Bone marrow (tissue), 2 donors: Measurements from ENCODE around the gene RALGPS2.

Experiments
- DNase-seq, 2 donors: peaks; one replicate each; lab custom pipeline; 2025; lab: John Stamatoyannopoulos, UW

The RALGPS2 gene, protein sequence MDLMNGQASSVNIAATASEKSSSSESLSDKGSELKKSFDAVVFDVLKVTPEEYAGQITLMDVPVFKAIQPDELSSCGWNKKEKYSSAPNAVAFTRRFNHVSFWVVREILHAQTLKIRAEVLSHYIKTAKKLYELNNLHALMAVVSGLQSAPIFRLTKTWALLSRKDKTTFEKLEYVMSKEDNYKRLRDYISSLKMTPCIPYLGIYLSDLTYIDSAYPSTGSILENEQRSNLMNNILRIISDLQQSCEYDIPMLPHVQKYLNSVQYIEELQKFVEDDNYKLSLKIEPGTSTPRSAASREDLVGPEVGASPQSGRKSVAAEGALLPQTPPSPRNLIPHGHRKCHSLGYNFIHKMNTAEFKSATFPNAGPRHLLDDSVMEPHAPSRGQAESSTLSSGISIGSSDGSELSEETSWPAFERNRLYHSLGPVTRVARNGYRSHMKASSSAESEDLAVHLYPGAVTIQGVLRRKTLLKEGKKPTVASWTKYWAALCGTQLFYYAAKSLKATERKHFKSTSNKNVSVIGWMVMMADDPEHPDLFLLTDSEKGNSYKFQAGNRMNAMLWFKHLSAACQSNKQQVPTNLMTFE

DNA sequence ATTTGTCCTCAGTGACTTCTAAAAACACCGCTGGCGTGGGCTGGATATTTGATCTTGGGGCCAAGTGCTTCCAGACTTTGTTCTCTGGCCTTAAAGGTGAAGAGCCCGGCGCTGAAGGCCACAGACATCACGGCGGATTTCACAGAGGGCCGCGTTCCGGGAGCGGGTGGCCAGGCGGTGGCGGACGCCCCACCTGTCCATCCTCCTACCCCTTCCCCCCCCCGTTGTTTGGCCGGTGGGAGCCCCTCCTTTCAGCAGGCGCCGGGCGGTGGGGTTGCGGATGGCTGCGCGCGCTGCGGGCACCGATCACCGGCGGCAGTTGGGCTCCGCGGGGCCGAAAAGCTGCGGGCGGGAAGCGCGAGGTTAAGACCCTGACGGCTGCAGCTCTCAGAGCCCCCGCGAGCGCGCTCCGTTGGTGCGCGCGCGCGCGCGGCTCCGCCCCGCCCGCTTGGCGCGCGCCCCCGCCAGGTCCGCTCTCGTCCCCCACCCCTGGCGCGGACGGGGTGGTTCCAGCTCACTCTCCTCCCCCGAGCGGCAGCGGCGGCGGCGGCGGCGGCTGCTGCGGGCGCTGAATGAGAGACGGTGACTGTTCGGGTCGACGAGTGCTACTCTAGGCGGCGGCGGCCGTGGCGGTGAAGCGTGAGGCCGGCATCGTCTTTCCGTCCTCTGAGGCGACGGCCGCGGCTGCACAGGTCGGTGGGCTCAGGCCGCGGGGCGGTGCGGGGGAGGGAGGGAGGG, at the start of gene RALGPS2:
Gene RALGPS2, plus strand, starts transcription at position 517 of the 738 bp plus-strand sequence. CDS start 51,521 bp downstream, outside the sequence.
- peak; percentile 53 to 70 for DNase-seq

DNA sequence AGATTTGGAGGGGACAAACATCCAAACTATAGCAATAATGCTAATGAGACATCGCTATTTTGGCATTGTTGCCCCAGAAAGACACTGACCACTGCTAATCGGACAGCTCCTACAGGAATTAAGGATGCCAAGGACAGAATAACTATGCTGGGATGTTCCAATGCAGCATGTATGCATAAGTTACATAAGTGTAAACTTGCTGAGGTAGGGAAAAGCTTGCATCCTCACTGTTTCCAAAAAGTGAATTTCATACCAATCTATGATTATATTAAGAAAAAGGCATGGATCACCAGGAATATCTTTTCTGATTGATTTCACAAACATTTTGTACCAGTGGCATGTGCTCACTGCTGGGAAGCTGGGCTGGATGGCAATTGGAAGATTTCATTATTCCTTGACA, 45.8 kb upstream of the RALGPS2 start:
- DNase-seq: no peak

DNA sequence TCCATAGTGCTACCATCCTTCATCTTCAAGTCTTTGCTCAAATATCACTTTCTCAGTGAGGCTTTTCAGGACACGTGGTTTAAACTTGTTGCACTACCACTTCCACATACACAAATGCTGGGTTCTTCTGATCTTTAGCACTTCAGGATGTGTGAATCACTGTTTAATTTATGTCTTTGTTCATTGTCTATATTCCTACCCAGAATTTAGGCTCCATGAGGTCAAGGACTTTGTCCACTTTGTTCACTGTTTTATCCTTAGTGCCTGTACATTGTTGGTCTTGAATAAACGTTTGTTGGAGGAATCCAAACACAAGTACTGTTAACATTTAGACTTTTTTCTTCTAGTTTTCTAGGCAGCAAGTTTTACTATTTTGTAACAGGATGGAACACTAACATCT, 42.6 kb upstream of the RALGPS2 start:
- DNase-seq: no peak

DNA sequence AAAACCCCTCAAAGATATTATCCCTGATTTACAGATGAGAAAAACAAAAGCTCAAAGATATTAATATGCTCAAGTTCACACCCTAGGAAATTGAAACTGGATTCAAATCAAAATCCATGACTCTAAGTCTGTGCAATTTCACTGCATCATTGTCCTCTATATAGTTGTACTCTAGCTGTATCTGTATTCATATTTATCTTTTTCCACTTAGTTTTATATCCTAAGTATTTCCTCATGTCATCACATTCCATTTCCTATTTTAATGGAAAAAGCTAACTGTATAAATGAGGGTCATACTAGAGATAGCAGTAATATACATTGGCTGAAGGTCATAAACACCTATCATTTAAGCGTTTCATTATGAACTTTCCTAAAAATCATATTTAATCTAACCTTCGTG, 42.2 kb upstream of the RALGPS2 start:
- DNase-seq: no peak

DNA sequence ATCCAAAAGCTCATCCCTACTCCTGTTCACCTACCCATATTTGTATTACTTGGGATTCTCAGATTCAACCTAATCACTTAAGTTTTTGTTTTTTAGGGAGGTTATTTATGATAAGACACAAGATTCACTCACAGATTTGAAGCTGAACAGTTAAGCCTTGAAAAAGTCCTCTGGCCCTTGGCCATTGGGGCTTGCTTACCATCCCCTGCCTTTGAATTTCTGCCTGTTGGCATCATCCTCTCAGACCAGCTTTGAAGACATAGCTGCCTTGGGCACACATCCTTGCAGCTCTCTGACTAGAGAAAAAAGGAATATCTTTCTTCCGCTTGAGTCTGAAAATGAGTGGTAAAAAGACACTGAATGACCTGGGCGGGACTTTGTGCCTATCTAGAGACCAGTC, 41.8 kb upstream of the RALGPS2 start:
- DNase-seq: no peak

DNA sequence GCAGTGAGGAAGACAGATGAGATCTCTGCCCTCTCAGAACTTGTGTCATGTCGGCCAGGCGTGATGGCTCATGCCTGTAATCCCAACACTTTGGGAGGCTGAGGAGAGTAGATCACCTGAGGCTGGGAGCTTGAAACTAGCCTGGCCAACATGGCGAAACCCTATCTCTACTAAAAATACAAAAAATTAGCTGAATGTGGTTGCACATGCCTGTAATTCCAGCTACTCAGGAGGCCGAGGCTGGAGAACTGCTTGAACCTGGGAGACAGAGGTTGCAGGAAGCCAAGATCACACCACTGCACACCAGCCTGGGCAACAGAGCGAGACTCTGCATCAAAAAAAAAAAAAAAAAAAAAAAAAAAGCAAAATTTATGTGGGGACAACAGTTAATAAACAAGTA, 40.9 kb upstream of the RALGPS2 start:
- no peak for DNase-seq

DNA sequence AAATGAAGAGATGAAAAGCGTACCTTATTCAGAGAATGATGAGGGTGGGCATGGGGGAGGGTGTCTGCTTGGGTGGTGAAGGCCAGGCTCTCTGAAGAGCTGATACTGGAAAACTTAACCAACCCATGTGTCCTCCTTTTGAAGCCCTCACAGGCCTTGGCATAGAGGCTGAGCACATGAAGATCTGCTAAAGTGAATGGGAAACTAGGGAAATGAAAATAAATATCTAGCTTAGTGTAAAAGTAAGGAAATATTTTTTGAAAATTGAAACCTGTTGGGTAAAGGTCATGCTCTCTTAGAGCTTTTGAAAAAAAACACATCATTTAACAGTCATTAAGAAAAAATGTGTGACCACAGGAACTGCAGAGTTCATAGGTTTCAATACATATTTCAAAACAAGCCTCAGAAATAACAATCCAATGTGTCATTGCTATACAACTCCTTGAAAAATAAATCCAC, 40.5 kb upstream of the RALGPS2 start:
- DNase-seq: no peak

DNA sequence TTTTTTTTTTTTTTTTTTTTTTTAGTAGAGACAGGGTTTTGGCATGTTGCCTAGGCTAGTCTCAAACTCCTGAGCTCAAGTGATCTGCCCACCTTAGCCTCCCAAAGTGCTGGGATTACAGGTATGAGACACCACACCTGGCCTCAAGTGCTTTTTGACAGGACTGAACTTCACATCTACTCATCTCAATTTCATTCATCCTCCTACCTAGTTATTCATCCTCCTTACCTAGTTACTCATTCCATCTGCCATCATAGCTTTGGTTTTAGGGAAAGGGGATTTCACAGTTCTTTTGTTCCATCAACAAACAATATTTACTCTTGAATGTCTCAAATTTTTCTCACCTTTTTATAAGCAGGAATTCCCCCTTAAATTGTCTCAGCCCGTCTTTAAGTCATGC, 38.6 kb upstream of the RALGPS2 start:
- no peak for DNase-seq

DNA sequence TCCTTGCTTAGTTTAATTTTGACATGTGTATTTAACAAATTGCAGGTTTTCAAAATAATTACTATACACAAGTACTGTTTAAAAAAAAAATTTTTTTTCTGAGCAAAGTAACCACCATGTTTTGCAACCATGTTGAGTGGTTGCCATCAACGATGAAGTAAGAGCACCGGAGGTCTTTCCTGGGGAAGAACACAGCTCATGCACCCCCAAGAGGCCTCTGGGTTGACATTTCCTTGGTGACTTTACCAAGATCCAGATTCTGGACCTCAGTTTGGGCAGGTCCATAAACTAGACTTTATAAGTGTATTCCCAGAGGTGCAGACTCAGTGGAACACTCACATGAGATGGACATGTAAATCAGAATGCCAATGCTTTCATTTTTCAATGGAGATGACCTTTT, 36.8 kb upstream of the RALGPS2 start:
- DNase-seq: no peak

DNA sequence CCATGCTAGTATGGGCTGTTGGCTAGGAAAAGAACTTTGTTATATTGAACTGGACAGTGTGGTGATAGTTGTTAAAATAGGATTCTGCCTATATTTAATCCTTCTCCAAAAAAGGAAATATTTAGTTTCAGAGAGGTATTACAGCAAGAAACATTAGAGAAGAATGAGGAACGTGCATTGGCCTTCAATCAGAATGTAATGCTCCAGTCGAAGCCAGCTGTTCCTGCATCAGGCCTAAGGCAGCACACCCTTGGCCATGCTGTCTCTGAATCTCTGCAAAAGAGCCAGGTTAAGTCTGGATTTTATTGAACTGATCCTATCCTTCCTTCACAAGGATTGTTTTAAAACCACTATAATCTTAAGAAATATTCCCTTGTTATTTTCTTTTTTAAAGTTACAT, 35.3 kb upstream of the RALGPS2 start:
- DNase-seq: no peak

DNA sequence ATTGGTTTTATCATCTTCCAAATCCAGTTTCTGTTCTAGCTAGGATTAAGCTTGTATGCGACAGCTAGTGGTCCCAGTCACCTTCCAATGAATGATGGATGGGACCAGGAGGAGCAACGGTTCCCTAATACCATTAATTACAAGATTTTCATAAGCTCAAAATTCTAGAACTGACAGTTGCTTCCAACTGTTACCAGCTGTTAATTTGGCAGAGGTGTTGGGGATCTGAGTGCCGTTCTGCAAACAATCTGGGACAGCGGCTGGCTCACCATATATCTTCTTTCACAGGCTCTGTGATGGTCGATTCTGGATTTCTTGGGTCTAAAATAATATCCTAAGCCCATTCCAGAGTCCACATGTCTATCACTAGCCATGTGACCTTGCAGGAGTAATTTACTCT, 34.5 kb upstream of the RALGPS2 start:
- DNase-seq: no peak

DNA sequence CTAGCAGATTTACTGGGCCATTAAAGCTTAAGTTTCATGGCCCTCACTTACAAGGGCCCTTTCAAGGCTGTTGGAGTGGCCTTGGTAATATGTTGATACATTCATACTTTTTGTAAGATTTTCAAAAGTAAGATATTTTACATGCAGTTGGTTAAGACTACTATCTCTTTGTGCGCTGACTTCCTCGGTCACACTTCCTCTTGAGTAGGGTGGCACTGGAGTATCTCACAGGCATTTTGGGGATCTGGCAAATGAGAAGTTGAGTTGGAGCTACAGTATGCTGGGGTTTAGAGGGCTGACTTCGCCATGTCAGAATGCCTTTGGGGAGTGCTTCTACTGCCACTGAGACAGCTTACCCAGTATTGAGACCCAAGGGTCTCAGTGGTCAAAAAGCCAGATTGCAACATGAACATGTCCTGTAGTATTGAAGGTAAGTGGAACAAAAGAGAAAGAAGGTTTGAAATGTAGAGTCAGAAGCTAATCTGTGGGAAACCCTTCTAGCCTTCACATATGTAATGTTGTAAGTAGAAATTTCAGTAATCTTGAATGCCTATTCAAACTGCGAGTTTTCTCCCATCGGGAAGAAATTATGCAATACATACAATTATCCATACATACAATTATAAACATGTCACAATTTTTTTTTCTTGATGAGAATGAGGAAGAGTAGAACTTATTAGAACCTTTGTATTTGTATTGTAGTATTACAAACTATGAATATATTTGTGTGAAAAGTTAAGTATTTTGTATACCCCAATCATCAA, 32.3 kb upstream of the RALGPS2 start:
- DNase-seq: no peak

DNA sequence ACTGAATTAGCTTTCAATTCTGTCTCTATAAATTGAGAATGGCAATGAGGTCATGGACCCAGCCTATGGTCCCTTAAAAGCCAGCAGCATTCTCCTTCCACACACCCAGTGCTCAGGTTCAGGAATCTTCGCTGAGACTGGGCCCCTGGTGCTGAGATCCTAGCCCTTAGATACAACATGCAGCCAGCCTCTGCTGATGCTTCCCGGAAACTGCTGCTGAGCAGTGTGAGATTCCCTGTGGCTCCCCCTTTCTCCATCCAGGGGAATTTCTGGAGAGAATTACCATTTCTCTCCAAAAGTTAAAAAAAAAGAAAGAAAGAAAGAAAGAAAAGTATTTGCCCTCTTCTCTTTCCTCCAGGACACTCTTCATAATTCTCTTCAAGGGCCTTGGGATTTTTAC, 31.7 kb upstream of the RALGPS2 start:
- DNase-seq: no peak

DNA sequence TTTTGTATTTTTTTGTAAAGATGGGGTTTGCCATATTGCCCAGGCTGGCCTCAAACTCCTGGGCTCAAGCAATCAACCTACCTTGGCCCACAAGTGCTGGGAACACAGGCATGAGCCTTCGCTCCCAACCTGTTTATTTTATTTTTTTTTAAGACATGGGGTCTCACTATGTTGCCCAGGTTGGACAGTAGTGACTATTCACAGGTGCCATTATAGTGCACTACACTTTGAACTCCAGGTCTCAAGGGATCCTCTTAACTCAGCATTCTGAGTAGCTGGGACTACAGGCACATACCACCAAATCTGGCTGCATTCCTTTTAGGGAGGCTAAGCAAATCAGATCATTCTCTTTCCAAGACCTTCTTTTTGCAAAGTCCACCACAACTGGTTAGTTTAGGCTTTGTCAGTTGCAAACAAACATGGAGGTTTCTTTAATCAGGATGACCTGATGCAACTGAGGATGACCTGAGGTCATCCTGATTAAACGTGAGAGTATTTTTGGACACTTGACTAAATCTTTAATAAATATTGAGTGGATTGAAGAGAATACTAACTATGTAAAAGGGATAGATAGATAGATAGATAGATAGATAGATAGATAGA, 30.0 kb upstream of the RALGPS2 start:
- no peak for DNase-seq

DNA sequence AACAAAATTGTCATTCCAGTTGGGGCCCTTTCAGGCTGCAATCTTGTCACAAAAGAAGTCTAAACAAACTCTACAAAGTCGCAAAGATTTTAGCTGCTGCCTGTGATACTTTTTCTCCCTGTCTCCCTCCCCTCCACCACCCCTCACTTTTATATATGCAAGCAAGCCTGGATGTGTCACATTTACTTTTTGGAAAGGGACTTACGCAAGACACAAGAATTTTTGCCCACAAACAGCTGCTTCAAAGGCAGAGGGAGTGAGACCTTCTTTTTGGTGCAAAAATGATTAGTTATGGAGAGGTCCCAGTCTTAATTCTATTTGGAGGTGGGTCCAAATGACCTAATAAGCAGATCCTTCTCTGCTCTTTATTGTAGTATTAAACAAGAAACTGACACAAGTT, 22.9 kb upstream of the RALGPS2 start:
- no peak for DNase-seq

DNA sequence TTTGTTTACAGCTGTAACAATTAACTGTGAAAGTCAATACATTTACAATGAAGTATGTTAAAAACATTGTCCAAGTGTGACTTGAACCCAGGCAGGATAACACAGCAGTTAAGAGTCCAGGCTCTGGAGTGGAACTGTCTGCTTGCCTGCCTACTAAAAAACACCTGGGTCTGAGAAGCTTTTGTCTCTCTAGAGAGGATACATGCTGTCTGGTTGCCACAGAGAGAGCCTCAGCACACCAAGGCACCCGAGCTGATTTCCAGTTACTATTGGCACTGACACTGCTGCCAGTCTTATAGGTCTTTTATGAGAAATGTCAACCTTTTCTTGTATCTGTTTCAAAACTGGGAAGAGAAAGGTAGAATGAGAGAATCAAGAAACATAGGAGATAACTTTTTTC, 20.2 kb upstream of the RALGPS2 start:
- DNase-seq: no peak

DNA sequence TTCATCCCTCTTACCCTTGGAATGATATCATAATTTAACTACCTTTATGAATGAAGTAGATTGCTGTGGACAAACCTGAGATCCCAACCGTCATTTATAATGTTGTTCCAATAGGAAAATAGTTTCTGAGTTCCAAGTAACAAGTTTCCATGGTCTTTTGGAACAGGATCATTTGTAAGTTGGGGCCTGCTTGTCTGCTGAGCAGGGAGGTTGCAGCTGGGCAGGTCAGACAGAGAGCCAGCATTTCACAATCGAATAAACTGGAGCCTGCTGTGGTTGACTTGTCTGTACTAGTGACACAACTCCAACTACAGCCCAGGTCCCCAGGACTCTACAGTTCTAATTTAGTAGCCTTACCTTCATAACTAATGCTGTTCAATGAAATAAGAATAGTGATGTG, 18.6 kb upstream of the RALGPS2 start:
- no peak for DNase-seq

DNA sequence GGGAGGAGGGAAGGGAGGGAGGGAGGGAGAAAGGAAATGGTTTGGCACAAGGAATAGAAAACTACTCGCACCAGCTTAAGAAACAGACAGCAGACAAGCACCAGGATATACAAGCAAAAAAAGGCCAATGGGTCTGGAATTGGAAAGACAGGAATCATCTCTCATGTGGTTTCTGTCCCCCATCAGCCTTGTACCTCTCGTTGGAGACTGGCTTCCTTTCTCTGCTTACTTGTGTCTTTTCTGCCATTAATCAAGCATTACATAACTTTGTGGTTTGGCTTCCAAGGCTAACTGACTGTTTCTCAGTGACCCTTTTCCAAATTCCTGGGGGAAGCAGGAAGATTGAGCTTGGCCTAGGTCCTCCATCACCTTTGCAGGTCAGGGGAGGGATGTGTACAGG, 11.8 kb upstream of the RALGPS2 start:
- DNase-seq: no peak

DNA sequence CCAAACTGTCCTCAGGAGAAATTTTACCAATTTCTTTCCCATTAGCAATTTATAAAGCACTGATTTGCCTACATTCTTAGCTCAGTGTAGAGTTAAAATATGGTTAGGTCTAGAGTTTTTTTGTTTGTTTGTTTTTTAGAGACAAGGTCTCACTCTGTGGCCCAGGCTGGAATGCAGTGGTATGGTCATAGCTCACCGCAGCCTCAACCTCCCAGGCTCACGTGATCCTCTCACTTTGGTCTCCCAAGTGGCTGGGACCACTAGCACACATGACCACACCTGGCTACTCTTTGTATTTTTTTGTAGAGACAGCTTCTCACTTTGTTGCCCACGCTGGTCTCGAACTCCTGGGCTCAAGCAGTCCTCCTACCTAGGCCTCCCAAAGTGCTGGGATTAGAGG, 10.6 kb upstream of the RALGPS2 start:
- no peak for DNase-seq

DNA sequence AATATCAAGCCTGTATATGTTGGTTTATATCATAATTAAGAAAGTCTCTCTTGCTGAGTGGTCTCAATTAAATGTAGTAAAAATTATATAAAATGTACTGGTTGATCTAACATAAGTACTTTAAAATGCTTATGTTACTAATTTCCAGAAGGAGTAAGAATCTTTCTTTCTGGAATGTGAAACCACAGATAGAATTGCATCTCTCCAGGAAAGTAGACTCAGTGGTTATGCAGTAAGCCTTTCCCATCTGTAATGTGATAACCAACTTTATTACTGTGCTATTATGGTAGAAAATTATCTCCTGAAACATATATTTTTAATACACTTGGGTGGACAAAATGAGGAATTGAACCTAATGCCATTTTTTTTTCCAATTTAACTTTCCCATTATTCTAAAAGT, 8.9 kb upstream of the RALGPS2 start:
- DNase-seq: no peak

DNA sequence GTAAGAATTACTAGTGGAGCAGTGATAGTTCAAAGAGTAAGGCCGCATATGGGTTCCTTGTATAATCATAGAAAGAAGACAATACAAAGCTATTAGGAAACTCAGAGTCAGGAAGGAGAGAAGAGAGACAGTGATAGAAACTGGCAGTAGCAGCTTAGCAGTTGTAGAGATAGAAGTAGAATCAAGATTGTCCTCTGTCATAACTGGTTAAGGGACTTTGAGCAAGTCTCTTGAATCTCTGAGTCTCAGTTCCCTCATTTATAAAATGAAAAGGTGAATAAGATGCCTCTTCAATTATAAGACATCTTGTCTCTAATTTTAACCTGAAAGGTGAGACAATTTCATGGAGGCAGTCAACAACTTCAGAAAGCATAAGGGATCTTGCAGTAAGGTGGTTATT, 6.5 kb upstream of the RALGPS2 start:
- DNase-seq: no peak

DNA sequence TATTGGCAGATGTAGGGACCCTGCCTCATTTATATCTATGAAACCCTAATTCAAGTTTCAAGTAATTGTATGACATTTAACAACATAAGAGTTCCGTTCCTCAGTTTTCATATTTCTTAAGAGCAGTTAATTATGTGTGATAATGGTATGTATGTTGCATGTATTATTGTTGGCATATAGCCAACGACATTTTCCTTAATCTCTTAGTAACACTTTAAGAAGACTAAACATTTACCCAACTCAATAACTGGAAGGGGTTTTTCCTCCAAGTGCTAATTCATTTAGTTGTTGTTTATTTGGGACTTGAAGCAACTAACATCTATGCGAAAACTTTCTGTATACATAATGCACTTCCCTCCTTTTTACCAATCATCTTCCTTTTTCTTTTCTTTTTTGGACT, 1.5 kb upstream of the RALGPS2 start:
- DNase-seq: no peak
